Mesenteric fat pad (tissue), 1 donor: Measurements from ENCODE around the gene GSK3B. TPM values are rescaled to one million over a fixed set of nuclear protein-coding genes. Genes with fewer than 3 reads are reported as not detected.

Source experiments
- DNase-seq: peaks from one replicate; pipeline ENCODE4 v3.0.0-alpha.2; 2020; ENCODE audit warnings: low spot score
- long read RNA-seq: library from polyadenylated mRNA; unstranded; transcript quantifications from one replicate; pipeline ENCODE4 v2.0.0, GENCODE V29; 2020
- total RNA-seq: library from RNA; stranded (reverse); fragmentation: NEBNext Ultra II Directional; extraction: Animal tissue kit (Norgen Biotek cat#: 25700); gene quantifications from one replicate; pipeline ENCODE4 v1.2.1, GENCODE V29; 2021
- donor health status: DM: yes; HTN: yes; CAD: no.

Gene GSK3B
- 34.6 TPM for total RNA-seq
- long read RNA-seq, full-length matches to known transcripts, result 6 of 15 reads
- long read RNA-seq, partial matches to known transcripts, result 1 of 15 reads
- long read RNA-seq, other reads (novel, unspliced or antisense), result 8 of 15 reads

DNA sequence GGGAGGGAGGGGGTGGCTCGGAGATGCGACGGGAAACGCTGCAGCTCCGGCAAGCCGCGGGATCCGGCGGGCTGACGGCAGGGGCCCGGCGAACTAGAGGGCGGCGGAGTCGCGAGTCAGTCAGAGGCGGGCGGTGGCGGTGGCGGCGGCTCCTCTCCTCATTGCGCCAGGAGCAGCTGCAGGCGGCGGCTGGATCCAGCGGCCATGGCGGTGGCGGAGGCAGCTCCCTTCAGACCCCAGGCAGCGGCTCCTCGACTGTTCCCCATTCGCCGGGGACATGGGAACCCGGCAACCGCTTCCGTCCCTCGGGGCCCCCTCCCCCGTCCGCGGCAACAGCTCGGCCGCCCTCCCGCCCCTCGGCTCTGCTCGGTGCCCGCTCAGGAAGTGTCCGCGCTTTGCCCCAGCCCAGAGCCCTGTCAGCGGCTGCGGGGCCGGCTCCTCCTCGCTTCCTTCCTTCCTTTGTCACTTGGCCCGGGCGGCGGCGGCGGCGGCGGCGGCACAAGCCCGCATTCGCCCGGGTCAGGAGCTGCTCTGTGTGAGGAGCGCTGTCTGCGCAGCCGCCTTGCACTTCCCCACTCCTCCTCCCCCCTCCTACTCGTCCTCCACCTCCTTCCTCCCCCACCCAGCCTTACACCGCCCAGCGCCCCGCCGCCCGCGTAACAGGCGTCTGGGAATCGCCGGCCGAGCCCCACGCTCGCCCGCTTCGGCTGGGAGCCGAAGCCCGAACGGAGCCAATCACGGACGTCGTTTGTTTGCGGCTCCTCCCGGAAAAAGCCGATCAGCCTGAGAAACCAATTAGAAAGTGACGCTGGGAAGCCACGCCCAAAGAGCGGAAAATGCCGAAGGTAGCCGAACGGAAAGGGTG, at the start of gene GSK3B:
Gene GSK3B, minus strand, starts transcription at position 537 of the 865 bp plus-strand sequence. CDS start 1,013 bp downstream, outside the sequence.
- DNase-seq, result peak; percentile 99

- no peak for DNase-seq
Observed at GRCh38 chr3:120143676-120144075, 49.4 kb upstream of the GSK3B start.

GRCh38 chr3:120142236-120142635, 48.0 kb upstream of the GSK3B start:
- no peak for DNase-seq

GRCh38 chr3:120140098-120140742, 46.0 kb upstream of the GSK3B start:
- DNase-seq, result no peak

DNA sequence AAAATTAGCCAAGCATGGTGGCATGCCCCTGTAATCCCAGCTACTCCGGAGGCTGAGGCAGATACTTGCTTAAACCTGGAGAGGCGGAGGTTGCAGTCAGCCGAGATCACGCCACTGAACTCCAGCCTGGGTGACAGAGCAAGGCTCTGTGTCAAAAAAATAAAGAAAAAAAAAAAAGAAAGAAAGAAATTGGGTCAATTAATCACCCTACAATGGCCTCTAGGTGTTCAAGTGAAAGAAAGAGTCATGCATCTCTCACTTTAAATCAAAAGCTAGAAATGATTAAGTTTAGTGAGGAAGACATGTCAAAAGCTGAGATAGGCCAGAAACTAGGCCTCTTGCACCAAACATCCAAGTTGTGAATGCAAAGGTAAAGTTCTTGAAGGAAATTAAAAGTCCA, 44.9 kb upstream of the GSK3B start:
- no peak for DNase-seq

DNA sequence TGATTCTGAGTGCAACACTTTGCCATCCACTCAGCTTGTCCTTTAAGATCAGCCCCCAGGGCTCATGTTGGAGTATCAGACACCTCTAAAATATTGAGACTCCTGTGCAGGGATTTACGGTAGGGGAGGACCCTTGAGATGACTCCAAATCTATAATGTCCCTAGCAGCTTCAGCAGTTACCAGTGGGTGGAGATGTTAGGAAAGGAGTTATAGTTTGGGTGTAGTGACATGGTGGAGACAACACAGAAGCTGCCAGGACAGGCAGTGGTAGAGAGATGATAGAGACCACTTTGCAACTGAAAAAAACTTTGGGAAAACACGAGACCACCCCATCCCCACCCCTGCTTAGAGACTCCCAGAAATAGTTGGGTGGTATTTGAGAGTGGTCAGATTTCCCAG, 43.3 kb upstream of the GSK3B start:
- no peak for DNase-seq

GRCh38 chr3:120130656-120131055, 36.4 kb upstream of the GSK3B start:
- no peak for DNase-seq

DNA sequence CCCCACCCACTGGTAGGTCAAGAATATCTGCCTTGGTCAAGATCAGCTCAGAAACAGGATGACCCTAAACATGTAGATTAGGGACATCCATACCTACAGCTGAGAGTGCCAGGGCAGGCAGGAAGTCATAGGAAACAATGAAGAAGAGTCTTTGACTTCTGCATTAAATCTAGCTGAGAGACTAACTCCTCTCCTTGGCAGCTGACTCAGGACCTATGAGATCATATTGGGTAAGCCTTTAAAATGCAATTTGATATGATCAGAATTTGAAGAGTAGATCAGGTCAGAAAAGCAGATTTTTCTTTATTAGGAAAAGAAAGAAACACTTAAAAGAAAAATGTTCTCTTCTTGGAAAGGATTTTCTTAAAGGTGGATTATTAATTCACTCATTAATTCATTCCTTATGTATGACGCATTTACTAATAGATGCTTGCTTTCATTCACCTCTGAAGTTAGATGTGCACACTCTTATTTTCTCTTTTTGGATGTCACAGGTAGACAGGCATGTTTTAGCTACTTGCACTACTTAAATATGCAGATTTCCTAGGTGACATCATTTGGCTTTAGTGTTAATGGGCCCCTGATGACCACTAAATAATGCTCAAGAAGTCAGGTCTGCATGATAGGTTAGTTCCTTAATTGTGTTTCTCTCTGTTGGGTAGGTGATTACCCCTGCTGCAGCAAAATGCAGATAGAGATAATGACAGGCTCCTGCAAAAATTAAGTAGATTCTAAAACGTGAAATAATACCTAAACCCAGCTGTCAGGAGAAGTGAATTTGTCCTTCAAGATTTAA, 35.7 kb upstream of the GSK3B start:
- DNase-seq, result no peak

DNA sequence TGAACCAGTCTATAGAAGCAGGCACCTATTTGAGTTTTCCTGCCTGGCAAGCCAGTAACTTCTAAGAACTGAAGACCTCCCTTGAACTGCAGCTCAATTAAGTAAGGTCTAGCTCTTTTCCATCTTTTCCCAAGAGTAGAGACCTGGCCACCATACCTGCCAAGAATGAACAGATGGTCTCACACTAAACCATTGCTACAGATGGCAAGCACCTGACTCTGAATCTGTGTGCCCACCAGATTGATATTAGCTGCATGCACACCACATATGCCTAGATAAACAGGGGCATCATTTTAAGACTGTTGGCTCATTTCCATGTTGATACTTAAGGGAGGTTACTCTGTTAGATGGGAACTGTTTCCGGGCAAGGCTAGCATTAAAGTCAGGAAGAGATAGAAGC, 34.8 kb upstream of the GSK3B start:
- DNase-seq, result no peak

- no peak for DNase-seq
Observed at GRCh38 chr3:120125992-120126391, 31.7 kb upstream of the GSK3B start.

DNA sequence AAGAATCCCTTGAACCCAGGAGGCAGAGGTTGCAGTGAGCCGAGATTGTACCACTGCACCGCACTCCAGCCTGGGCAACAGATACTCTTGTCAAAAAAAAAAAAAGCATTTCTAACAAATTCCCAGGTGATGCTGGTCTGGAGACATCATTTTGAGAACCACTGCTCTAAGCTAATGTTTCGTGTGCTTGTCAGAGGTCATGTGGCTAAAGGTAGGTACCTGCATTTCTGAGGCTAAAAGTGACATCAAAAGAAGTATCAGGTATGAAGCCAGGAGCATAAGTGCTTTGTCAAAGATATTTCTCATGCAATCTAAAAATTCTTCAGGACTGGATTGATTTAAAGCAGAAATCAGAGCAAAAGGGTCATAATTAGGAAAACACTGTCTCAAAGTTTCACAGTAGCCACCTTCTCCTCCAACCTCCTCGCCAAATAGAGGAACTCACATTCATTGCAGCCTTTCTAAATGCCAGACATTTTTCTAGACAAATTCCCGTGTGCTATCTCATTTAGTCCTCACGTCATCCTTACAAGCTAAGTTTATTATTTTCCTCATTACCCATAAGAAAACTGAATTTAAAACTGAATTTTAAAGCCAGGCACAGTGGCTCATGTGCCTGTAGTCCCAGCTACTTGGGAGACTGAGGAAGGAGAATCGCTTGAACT, 25.7 kb upstream of the GSK3B start:
- DNase-seq, result no peak

DNA sequence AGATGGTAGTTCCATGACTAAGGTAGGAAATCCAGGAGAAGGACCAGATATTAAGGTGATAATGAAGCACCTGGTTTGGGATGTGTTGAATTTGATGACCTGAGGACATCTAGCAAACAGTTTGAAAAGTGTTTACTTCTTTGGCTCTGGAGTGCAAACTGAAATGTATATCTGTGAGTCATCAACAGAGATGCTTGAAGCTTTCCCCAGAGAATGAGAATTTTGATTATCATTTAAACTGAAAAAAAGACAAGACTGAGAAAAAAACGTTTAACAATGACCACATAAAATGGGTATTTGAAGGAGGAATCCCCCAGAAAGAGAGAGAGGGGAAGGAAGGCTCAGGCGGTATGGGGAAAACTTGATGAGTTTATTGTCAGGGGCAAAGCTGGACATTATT, 20.7 kb upstream of the GSK3B start:
- DNase-seq, result no peak

GRCh38 chr3:120114376-120114775, 20.1 kb upstream of the GSK3B start:
- DNase-seq, result no peak

GRCh38 chr3:120113128-120114116, 19.2 kb upstream of the GSK3B start:
- no peak for DNase-seq

DNA sequence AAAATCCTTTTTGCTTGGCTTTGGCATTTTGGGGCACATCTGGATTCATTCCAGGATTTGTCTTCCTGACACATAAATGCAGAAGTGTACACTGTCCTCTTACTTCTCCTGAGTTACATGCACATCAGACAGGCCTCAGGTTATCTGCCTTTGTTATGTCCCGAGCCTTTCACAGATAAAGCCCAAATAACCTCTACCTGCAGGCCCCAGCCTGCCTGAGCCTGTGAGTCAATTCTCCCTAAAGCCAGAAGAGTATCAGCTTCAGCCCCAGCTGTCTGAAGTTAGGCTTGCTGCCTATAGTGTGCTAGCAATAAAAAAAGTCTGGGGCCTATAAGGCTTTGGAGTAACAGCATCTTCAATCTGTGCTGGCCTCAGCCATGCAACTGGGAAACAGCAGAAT, 17.7 kb upstream of the GSK3B start:
- DNase-seq, result no peak

GRCh38 chr3:120103276-120103675, 9.0 kb upstream of the GSK3B start:
- DNase-seq, result no peak

GRCh38 chr3:120102674-120103073, 8.4 kb upstream of the GSK3B start:
- no peak for DNase-seq

GRCh38 chr3:120102232-120102631, 8.0 kb upstream of the GSK3B start:
- no peak for DNase-seq

DNA sequence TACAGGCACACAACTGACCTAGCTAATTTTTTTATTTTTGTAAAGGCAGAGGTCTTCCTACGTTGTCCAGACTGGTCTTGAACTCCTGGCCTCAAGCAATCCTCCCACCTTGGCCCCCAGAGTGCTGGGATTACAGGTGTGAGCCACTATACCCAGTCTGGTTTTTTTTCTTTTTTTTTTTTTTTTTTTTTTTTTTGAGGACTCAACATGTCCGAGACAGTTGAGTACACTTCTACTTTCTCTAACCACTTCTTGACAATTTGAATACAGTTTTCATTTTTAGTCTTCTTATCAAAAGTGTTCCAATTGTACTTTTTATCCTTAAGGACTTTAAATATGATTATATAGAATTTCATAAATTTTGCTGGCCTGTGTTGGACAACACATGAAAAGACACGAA, 7.4 kb upstream of the GSK3B start:
- no peak for DNase-seq

GRCh38 chr3:120100711-120101110, 6.5 kb upstream of the GSK3B start:
- no peak for DNase-seq
